T47D (cell line): ENCODE results near the gene EML2.
A peak's percentile ranks its signal among the peaks of the same experiment; 100 is the strongest.

Experiments used
- DNase-seq, 2 experiments: peaks; one replicate each; pipeline versions ENCODE4 v3.0.0 to v3.0.0-alpha.2; 2011 to 2012; ENCODE audit warnings: low read depth in 1 of 2, low spot score in 1 of 2
- JUND ChIP-seq: IDR thresholded peaks from 2 replicates; pipeline ENCODE4 v1.6.1; 2012; ENCODE audit warnings: low read depth
- in situ Hi-C: cut with HindIII; loops from 2 replicates; pipeline ENCODE4 v1.10.0; 2016; ENCODE audit warnings: low sequenced_read_pairs, low pct_unique_long_range_greater_than_20kb

The EML2 gene

GRCh38 chr19:45667620-45668341, 28.6 kb upstream of the EML2 start, which contains the start of gene GIPR:
Gene GIPR (plus strand): TSS chr19:45668221. CDS start chr19:45669521, 1,300 bp downstream.
- peak; percentile 66 to 83 for DNase-seq
- TF ChIP-seq JUND, result no peak
- in situ Hi-C loops, result no loop called here

GRCh38 chr19:45664575-45664974, 25.4 kb upstream of the EML2 start:
- in situ Hi-C loops, result no loop called here
- no peak for DNase-seq
- TF ChIP-seq JUND, result no peak

GRCh38 chr19:45663800-45664199, 24.6 kb upstream of the EML2 start:
- no peak for DNase-seq
- in situ Hi-C loops, result no loop called here
- TF ChIP-seq JUND, result no peak

GRCh38 chr19:45660636-45661035, 21.4 kb upstream of the EML2 start:
- no peak for TF ChIP-seq JUND
- DNase-seq, result no peak
- in situ Hi-C loops, result no loop called here

- in situ Hi-C loops, result no loop called here
- DNase-seq, result no peak
- TF ChIP-seq JUND, result no peak
Measured at GRCh38 chr19:45659096-45659729, 20.0 kb upstream of the EML2 start.

DNA sequence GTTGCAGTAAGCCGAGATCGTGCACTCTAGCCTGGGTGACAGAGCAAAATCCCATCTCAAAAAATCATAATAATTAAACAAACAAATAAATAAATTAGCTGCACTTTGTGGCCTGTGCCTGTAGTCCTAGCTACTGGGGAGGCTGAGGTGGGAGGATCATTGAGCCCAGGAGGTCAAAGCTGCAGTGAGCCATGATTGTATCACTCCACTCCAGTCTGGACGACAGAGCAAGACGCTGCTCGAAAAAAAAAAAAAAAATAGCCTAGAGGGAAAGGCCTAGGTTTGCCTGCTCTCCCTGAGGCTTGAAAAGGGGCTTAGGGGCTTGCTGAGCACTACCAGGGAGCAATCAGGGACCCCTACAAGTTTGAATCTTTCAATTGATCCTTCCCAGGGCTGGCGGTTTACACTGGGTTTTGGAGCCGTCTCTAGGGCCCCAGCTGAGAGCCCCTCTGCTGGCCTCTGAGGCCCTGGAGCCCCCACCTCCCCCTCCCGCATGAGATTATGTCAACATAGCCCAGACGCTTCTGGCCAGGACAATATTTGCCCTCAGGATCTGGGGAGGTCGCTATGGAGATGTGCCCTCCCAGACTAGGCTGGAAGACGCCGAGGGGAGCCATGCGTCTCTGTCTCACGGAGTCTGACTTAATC, 18.4 kb upstream of the EML2 start:
- in situ Hi-C loops, result no loop called here
- no peak for DNase-seq
- TF ChIP-seq JUND, result no peak

- in situ Hi-C loops, result no loop called here
- no peak for TF ChIP-seq JUND
- DNase-seq, result no peak
Measured at GRCh38 chr19:45655073-45655472, 15.9 kb upstream of the EML2 start.

DNA sequence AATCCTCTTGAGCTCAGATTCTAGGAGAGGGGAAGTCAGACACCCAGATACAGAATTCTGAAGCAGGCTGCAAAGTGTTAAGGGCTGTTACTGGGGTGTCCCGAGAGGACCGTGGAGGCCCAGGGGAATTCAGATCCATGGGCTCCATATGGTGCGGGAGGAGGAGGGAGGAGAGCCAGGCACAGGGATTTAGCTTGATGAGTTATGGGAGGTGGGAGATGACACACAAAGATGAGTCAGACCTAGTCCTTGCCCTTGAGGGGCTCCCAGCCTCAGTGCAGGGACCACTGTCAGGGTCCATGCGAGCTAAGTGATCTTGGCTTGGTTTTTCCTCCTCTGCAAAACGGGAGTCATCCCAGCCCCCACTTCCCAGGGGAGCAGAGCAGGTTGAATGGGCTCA, 14.4 kb upstream of the EML2 start:
- no peak for TF ChIP-seq JUND
- in situ Hi-C loops, result no loop called here
- DNase-seq, result no peak

GRCh38 chr19:45650722-45651121, 11.5 kb upstream of the EML2 start:
- in situ Hi-C loops, result no loop called here
- DNase-seq, result no peak
- no peak for TF ChIP-seq JUND

DNA sequence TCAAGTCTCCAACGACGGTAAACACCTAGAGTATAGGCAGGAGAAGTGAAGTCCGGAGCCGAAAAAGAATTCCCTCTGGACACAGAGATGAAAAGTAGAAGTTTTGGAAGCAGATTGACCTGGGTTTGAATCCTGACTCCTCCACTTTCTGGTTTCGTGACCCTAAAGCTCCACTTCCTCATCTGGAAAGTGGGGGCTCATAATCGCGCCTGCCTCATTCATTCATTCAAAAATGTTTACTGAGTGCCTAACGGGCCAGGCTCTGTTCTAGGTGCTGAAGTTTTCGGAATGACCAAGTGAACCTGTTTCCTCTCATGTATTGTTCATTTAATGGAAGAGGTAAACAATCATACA, 7.1 kb upstream of the EML2 start:
- in situ Hi-C loops, result no loop called here
- TF ChIP-seq JUND, result no peak
- DNase-seq, result no peak

DNA sequence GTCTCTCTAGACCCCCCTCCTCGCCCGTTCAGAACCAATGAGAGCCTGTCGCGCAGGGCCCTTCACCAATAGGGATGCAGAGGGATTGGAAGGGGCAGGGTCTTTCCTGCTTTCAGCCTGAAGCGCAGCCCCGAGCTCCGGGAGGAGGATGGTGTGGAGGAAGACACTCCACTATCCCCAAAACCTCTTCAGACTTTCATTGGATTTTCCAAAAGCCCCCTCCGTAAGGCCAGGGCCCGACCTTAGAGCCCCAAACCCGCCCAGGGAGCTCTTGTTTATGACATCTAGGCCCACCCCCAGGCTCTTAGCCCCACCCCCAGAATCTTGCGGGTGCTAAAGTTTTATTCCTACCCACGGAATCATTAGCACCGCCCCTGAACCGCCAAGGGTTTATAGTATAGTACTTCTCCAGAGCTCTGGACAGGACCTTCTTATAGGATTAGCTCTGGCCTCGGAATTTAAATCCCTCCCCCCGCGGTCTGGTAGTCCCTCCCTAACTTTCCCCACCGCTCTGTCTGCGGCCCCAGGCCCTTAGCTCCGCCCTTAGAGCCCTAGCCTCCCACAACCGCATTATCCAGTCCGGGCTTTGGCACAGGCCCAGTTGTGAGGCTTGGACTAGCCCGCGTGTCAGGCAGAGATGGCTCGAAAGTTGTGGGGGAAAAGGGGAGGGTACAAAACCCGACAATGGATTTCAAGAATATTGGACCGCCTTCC, 6.6 kb upstream of the EML2 start:
- in situ Hi-C loops, result no loop called here
- DNase-seq, result peak; percentile 83 to 86

GRCh38 chr19:45645068-45645630, 6.0 kb upstream of the EML2 start:
- TF ChIP-seq JUND, result no peak
- in situ Hi-C loops, result no loop called here
- DNase-seq, result no peak

More for the DNA sequence above, 6.6 kb upstream of the EML2 start:
- TF ChIP-seq JUND, result no peak
